K562 (cell line): Measurements from ENCODE around the gene RBM34. TPM values are rescaled to one million over a fixed set of nuclear protein-coding genes. Genes with fewer than 3 reads are reported as not detected.

Source experiments
- BCOR ChIP-seq: fragments of 450-650 bp; IDR thresholded peaks from 2 replicates; pipeline ENCODE4 v1.6.1; 2016
- BRD9 ChIP-seq: fragments of 450-650 bp; IDR thresholded peaks from 2 replicates; pipeline ENCODE4 v1.6.1; 2018; ENCODE audit warnings: low read depth; ENCODE audit not compliant: partially characterized antibody
- CREB5 ChIP-seq: fragments of 250-450 bp; sonication (Bioruptor Pico); IDR thresholded peaks from 2 replicates; pipeline ENCODE4 v1.5.0; 2020; ENCODE audit warnings: mild to moderate bottlenecking
- CREBBP ChIP-seq: IDR thresholded peaks from one replicate; pipeline ENCODE4 v1.6.1; 2012; ENCODE audit warnings: low read depth, mild to moderate bottlenecking, control low read depth, inconsistent platforms, low read length
- DPF2 ChIP-seq: fragments of 450-650 bp; IDR thresholded peaks from 2 replicates; pipeline ENCODE4 v1.6.1; 2016
- ELF1 ChIP-seq: fragments of 200-800 bp; sonication (Bioruptor generic); IDR thresholded peaks from 2 replicates; pipeline ENCODE4 v1.6.1; 2016; ENCODE audit warnings: missing genetic modification characterization, missing compliant biosample characterization
- EZH2 ChIP-seq: IDR thresholded peaks from 2 replicates; pipeline ENCODE4 v1.6.1; 2012; ENCODE audit warnings: low read depth, mild to moderate bottlenecking, inconsistent platforms, low read length, borderline replicate concordance
- HNRNPUL1 ChIP-seq: fragments of 200-400 bp; formaldehyde crosslinking; IDR thresholded peaks from 2 replicates; pipeline ENCODE4 v1.6.1; 2017; ENCODE audit warnings: low read length
- MBD2 ChIP-seq: sonication (generic); IDR thresholded peaks from 2 replicates; pipeline ENCODE4 v1.6.1; 2016; ENCODE audit warnings: low read depth, borderline replicate concordance
- MXI1 ChIP-seq: IDR thresholded peaks from 2 replicates; pipeline ENCODE4 v1.6.1; 2011; ENCODE audit warnings: low read depth, mild to moderate bottlenecking, improper control_type of control experiment, low read length
- MYBL2 ChIP-seq, 2 experiments: fragments of 450-650 bp in 1 of 2; sonication (generic) in 1 of 2; formaldehyde crosslinking in 1 of 2; IDR thresholded peaks; 2 replicates each; pipeline versions ENCODE4 v1.6.1 to v1.8.1; 2017 to 2022; ENCODE audit warnings: borderline replicate concordance in 1 of 2, inconsistent platforms in 1 of 2, low read depth in 1 of 2, mild to moderate bottlenecking in 1 of 2, missing genetic modification reagents in 1 of 2, moderate library complexity in 1 of 2
- NCOA1 ChIP-seq: fragments of 450-650 bp; IDR thresholded peaks from 2 replicates; pipeline ENCODE4 v1.6.1; 2016; ENCODE audit warnings: low read depth
- NFYB ChIP-seq: IDR thresholded peaks from 2 replicates; pipeline ENCODE4 v1.6.1; 2011; ENCODE audit warnings: mild to moderate bottlenecking, moderate library complexity; ENCODE audit not compliant: insufficient read length; ENCODE audit errors: extremely low read depth
- NR4A1 ChIP-seq, 2 experiments: fragments of 250-450 bp in 1 of 2; fragments of 450-650 bp in 1 of 2; sonication (Bioruptor Pico) in 1 of 2; IDR thresholded peaks; 2 replicates each; pipeline versions ENCODE4 v1.4.0 to v1.6.1; 2016 to 2020; ENCODE audit warnings: mild to moderate bottlenecking in 2 of 2, missing compliant biosample characterization in 1 of 2, missing genetic modification characterization in 1 of 2, moderate library complexity in 1 of 2
- RBM17 ChIP-seq: fragments of 200-400 bp; formaldehyde crosslinking; IDR thresholded peaks from 2 replicates; pipeline ENCODE4 v1.6.1; 2017; ENCODE audit warnings: low read depth, mild to moderate bottlenecking, low read length, borderline replicate concordance
- SMAD1 ChIP-seq: fragments of 150-350 bp; IDR thresholded peaks from 2 replicates; pipeline ENCODE4 v1.6.1; 2014; ENCODE audit warnings: low read length, low read depth; ENCODE audit not compliant: partially characterized antibody
- SPI1 ChIP-seq: IDR thresholded peaks from 2 replicates; pipeline ENCODE4 v1.6.1; 2011; ENCODE audit warnings: low read depth, low read length, control low read depth, borderline replicate concordance
- ZFP91 ChIP-seq: sonication (generic); formaldehyde crosslinking; IDR thresholded peaks from 2 replicates; pipeline ENCODE4 v1.8.0; 2022; ENCODE audit warnings: mild to moderate bottlenecking, missing genetic modification reagents
- ZHX1 ChIP-seq: fragments of 150-350 bp; conservative IDR thresholded peaks from 2 replicates; pipeline ENCODE4 v1.6.1; 2014; ENCODE audit warnings: low read length
- ZKSCAN1 ChIP-seq: fragments of 150-350 bp; IDR thresholded peaks from 2 replicates; pipeline ENCODE4 v1.6.1; 2016; ENCODE audit warnings: low read depth, low read length
- ZNF134 ChIP-seq: fragments of 250-450 bp; sonication (Bioruptor Pico); conservative IDR thresholded peaks from 2 replicates; pipeline ENCODE4 v1.4.0; 2020
- ZNF217 ChIP-seq: sonication (generic); formaldehyde crosslinking; IDR thresholded peaks from 2 replicates; pipeline ENCODE4 v1.8.0; 2022; ENCODE audit warnings: mild to moderate bottlenecking, missing genetic modification reagents
- polyA plus RNA-seq, 8 experiments: library from polyadenylated mRNA; depleted of rRNA in 4 of 8; stranded (reverse) in 5 of 8; unstranded in 3 of 8; fragments of >200 nt; fragmentation: Nextera tagmentation in 2 of 8; fragmentation: Illumina TruSeq in 1 of 8; extraction: Ambion mirVana in 2 of 8; extraction: Trizol in 1 of 8; gene quantifications; 2 replicates each; pipeline versions ENCODE4 v1.2.1 to v1.2.3, GENCODE V29; 2011 to 2014; ENCODE audit warnings: inconsistent platforms in 1 of 8, missing spikeins in 1 of 8
- total RNA-seq, 7 experiments: library from RNA; depleted of rRNA in 6 of 7; stranded (reverse); fragments of >200 nt in 6 of 7; fragmentation: Illumina TruSeq in 2 of 7; extraction: Trizol in 2 of 7; gene quantifications; 2 replicates each; pipeline versions ENCODE4 v1.2.1 to v1.2.3, GENCODE V29; 2011 to 2021; ENCODE audit warnings: low replicate concordance in 1 of 7
- TF ChIP-seq, protein P1 (sequence below): sonication (generic); formaldehyde crosslinking; IDR thresholded peaks from 2 replicates; pipeline ENCODE4 v1.5.0; 2020; ENCODE audit warnings: missing genetic modification reagents

RBM34 gene
- total and polyA plus RNA-seq, 9 of the 15 experiments (the other 6 are each of a cell fraction or from before 2014, with no cell fraction given), result 64.0 to 178 (median 124) TPM

GRCh38 chr1:235113183-235113917 lies 47.7 kb downstream of the RBM34 start (continued):
- TF ChIP-seq ZHX1 (no peak), HNRNPUL1 (0 out of 2 replicates have a peak, but pooled peaks have one; percentile 61), MYBL2 (IDR thresholded peaks at IDR 0.05; ENCODE audit: low read depth) (no peak), MYBL2 (CRISPR knock-in tag; IDR thresholded peaks at IDR 0.05; ENCODE audit: borderline replicate concordance) (no peak), ZNF134 (CRISPR knock-in tag) (no peak), CREB5 (CRISPR knock-in tag) (no peak), NR4A1 (CRISPR knock-in tag; IDR thresholded peaks at IDR 0.05) (no peak), NR4A1 (tag; IDR thresholded peaks at IDR 0.05) (no peak; the same call in 1 of the 2 replicates), MXI1 (no peak), ZNF217 (CRISPR knock-in tag) (no peak), NFYB (no peak), RBM17 (no peak), ZFP91 (no peak), BRD9 (no peak), BCOR (no peak), EZH2 (no peak), ZKSCAN1 (no peak), MBD2 (no peak), DPF2 (peak; percentile 96), ELF1 (tag) (no peak), SMAD1 (no peak), NCOA1 (0 out of 2 replicates have a peak, but pooled peaks have one; percentile 44), SPI1 (no peak), CREBBP (no peak)
- TF ChIP-seq, protein P1, sequence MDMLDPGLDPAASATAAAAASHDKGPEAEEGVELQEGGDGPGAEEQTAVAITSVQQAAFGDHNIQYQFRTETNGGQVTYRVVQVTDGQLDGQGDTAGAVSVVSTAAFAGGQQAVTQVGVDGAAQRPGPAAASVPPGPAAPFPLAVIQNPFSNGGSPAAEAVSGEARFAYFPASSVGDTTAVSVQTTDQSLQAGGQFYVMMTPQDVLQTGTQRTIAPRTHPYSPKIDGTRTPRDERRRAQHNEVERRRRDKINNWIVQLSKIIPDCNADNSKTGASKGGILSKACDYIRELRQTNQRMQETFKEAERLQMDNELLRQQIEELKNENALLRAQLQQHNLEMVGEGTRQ (CRISPR knock-in tag), result no peak
